Neural progenitor cell (in vitro differentiated cells): ENCODE measurements around the gene ZFP42. TPM values are rescaled to one million over a fixed set of nuclear protein-coding genes. Genes with fewer than 3 reads are reported as not detected.

Experiments
- DNase-seq: peaks from one replicate; pipeline ENCODE4 v3.0.0-alpha.2; 2016; ENCODE audit warnings: low spot score
- H2AFZ ChIP-seq: fragments of 200-600 bp; sonication (generic); replicated peaks from 2 replicates; pipeline ENCODE4 v1.6.1; 2016; ENCODE audit warnings: antibody characterized with exemption
- H3F3A ChIP-seq: fragments of 200-600 bp; sonication (generic); 2 replicates; pipeline ENCODE4 v1.6.1; 2016; ENCODE audit warnings: antibody characterized with exemption, low read depth
- H3K27ac ChIP-seq: fragments of 200-600 bp; sonication (generic); 2 replicates; pipeline ENCODE4 v1.5.1; 2016; ENCODE audit warnings: mild to moderate bottlenecking
- H3K27me3 ChIP-seq: fragments of 200-600 bp; sonication (generic); 2 replicates; pipeline ENCODE4 v1.6.1; 2016; ENCODE audit warnings: mild to moderate bottlenecking, moderate library complexity
- H3K36me3 ChIP-seq: fragments of 200-600 bp; sonication (generic); 2 replicates; pipeline ENCODE4 v1.5.1; 2016
- H3K4me1 ChIP-seq: fragments of 200-600 bp; sonication (generic); 2 replicates; pipeline ENCODE4 v1.6.1; 2016; ENCODE audit warnings: mixed run types
- H3K4me2 ChIP-seq: fragments of 200-600 bp; sonication (generic); 2 replicates; pipeline ENCODE4 v1.6.1; 2016
- H3K4me3 ChIP-seq: fragments of 200-600 bp; sonication (generic); 2 replicates; pipeline ENCODE4 v1.5.1; 2016
- H3K79me2 ChIP-seq: fragments of 200-600 bp; sonication (generic); 2 replicates; pipeline ENCODE4 v1.6.1; 2016; ENCODE audit warnings: low read depth
- H3K9ac ChIP-seq: fragments of 200-600 bp; sonication (generic); 2 replicates; pipeline ENCODE4 v1.6.1; 2016
- H3K9me3 ChIP-seq: fragments of 200-600 bp; sonication (generic); 2 replicates; pipeline ENCODE4 v1.5.1; 2016; ENCODE audit warnings: low read depth
- H4K20me1 ChIP-seq: fragments of 200-600 bp; sonication (generic); 2 replicates; pipeline ENCODE4 v1.6.1; 2016; ENCODE audit warnings: low read depth
- H3K27ac Mint-ChIP-seq: 3 replicates; pipeline ENCODE4 v1.8.0; 2021; ENCODE audit warnings: mixed read lengths
- H3K27me3 Mint-ChIP-seq: 2 replicates; pipeline ENCODE4 v1.8.0; 2022; ENCODE audit warnings: low read depth, mild to moderate bottlenecking, inconsistent platforms, moderate library complexity, mixed read lengths; ENCODE audit not compliant: insufficient read depth
- H3K36me3 Mint-ChIP-seq: 3 replicates; pipeline ENCODE4 v1.8.0; 2021; ENCODE audit warnings: mixed read lengths
- H3K4me1 Mint-ChIP-seq: 3 replicates; pipeline ENCODE4 v1.8.0; 2021; ENCODE audit warnings: mixed read lengths
- H3K4me3 Mint-ChIP-seq: 3 replicates; pipeline ENCODE4 v1.8.0; 2021; ENCODE audit warnings: mild to moderate bottlenecking, moderate library complexity, mixed read lengths
- H3K9me3 Mint-ChIP-seq: 3 replicates; pipeline ENCODE4 v1.8.0; 2020; ENCODE audit warnings: mixed read lengths
- EZH2 ChIP-seq: fragments of 200-600 bp; sonication (generic); IDR thresholded peaks from 2 replicates; pipeline ENCODE4 v1.6.1; 2017; ENCODE audit warnings: antibody characterized with exemption, mild to moderate bottlenecking, moderate library complexity
- EZH2phosphoT487 ChIP-seq: fragments of 200-600 bp; sonication (generic); IDR thresholded peaks from 2 replicates; pipeline ENCODE4 v1.6.1; 2017; ENCODE audit warnings: antibody characterized with exemption
- total RNA-seq: library from RNA; depleted of rRNA; stranded (reverse); fragments of >200 nt; gene quantifications from 2 replicates; pipeline ENCODE4 v1.2.3, GENCODE V29; 2015; ENCODE audit warnings: low replicate concordance
- TF ChIP-seq, protein P1 (sequence below): fragments of 200-600 bp; sonication (generic); IDR thresholded peaks from 2 replicates; pipeline ENCODE4 v1.5.1; 2017; ENCODE audit warnings: antibody characterized with exemption, mild to moderate bottlenecking

The ZFP42 gene
- 36.4 and 54.5 TPM in 2 replicates for total RNA-seq

DNA sequence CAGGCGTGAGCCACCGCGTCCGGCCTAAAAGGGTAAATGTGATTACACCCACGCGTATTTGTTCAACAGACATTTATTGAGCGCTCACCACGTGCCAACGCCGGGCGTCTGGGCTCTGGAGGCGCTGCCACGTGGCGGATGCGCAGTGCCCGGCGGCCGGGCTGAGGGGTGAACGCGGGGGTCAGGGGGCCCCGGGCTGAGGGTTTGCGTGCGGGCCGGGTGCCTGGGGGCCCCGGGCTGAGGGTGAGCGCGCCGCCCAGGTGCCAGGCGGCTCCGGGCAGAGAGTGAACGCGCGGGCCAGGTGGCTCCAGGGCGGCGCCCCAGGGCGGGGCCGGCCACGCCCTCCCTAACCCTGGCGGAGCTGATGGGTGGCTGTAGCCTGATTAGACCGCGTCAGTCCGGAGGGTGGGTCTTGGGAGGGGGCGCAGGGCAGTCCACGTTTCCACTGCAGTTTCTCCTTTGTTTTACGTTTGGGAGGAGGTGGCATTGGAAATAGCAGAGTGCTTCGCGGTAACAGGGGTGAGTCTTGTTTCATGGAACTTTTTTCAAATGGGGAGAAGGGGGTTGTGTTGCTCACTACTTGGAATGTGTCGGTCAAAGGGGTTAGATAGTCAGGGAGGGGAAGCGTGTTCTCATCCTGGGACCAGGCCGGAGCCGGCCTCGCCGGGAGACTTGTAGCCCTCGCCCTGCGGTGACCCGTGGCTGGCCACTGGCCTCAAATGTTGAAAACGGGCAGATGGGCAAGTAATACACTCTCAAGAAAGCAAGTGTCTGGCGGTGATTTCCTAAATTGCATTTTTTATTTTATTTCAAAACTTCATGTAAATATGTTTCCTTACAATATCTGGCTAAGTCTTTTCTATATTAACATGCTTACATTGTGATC, at the start of gene ZFP42:
ZFP42 (plus strand) TSS at position 450 of the 886 bp plus-strand sequence. CDS start 7,037 bp downstream, outside the sequence.
- Histone ChIP-seq H3K4me2 (peak within 1 kb of the TSS; percentile 79), H3K79me2 (peaks cover 50% of the 10 kb centered on the region), H3K9ac (peak within 1 kb of the TSS; percentile 37), H3K4me1 (peaks cover 23% of the 10 kb centered on the region), H3K4me3 (peak within 1 kb of the TSS; percentile 52), H3F3A (peaks cover 37% of the 10 kb centered on the region), H3K36me3 (no peaks in the 10 kb centered on the region), H3K9me3 (no peaks in the 10 kb centered on the region), H3K27me3 (no peaks in the 10 kb centered on the region), H4K20me1 (peaks cover 5% of the 10 kb centered on the region), H2AFZ (peak within 1 kb of the TSS; percentile 96), H3K27ac (no peak within 1 kb of the TSS)
- no peak within 1 kb of the TSS for H3K27ac Mint-ChIP-seq
- H3K36me3 Mint-ChIP-seq, result peaks cover 3% of the 10 kb centered on the region
- no peak for TF ChIP-seq EZH2
- no peak for TF ChIP-seq EZH2phosphoT487
- TF ChIP-seq, protein P1, sequence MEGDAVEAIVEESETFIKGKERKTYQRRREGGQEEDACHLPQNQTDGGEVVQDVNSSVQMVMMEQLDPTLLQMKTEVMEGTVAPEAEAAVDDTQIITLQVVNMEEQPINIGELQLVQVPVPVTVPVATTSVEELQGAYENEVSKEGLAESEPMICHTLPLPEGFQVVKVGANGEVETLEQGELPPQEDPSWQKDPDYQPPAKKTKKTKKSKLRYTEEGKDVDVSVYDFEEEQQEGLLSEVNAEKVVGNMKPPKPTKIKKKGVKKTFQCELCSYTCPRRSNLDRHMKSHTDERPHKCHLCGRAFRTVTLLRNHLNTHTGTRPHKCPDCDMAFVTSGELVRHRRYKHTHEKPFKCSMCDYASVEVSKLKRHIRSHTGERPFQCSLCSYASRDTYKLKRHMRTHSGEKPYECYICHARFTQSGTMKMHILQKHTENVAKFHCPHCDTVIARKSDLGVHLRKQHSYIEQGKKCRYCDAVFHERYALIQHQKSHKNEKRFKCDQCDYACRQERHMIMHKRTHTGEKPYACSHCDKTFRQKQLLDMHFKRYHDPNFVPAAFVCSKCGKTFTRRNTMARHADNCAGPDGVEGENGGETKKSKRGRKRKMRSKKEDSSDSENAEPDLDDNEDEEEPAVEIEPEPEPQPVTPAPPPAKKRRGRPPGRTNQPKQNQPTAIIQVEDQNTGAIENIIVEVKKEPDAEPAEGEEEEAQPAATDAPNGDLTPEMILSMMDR, result no peak
- peaks cover 4% of the 10 kb centered on the region for H3K27me3 Mint-ChIP-seq
- no peak within 1 kb of the TSS for H3K4me3 Mint-ChIP-seq
- peak; percentile 69 for DNase-seq
- no peaks in the 10 kb centered on the region for H3K4me1 Mint-ChIP-seq
- peaks cover 22% of the 10 kb centered on the region for H3K9me3 Mint-ChIP-seq

DNA sequence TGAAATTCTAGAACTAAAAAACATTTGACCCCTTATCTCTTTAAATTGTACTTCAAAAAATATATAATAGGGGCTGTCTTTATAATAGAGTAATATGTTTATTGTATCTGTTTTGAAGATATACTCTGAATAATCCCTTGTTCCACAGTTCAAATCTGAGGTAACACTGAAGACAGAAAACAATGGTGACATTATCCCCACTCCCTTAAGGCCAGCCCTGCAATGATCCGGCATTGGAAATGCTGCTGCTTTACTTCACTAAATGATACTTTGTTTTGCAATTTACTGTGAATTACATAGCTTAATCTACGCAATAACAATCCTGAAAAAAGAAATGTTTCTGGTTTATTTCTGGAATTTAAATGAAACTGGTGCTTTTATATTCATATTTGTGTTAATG, 34.4 kb upstream of the ZFP42 start:
- no peak overlapping the region for H3K9ac ChIP-seq
- H2AFZ ChIP-seq, result no peak overlapping the region
- Mint-ChIP-seq H3K4me1 (no peaks in the 10 kb centered on the region), H3K36me3 (no peaks in the 10 kb centered on the region), H3K27me3 (peaks cover 2% of the 10 kb centered on the region), H3K9me3 (no peaks in the 10 kb centered on the region), H3K4me3 (no peak overlapping the region), H3K27ac (no peak overlapping the region)
- no peak overlapping the region for H3K27ac ChIP-seq
- H3K36me3 ChIP-seq, result no peaks in the 10 kb centered on the region
- no peak overlapping the region for H3K4me2 ChIP-seq
- peaks cover 7% of the 10 kb centered on the region for H3K4me1 ChIP-seq
- H3K4me3 ChIP-seq, result no peak overlapping the region
- no peaks in the 10 kb centered on the region for H3K79me2 ChIP-seq
- no peaks in the 10 kb centered on the region for H3F3A ChIP-seq
- no peak for DNase-seq
- no peaks in the 10 kb centered on the region for H4K20me1 ChIP-seq
- H3K27me3 ChIP-seq, result no peaks in the 10 kb centered on the region
- H3K9me3 ChIP-seq, result no peaks in the 10 kb centered on the region
- TF ChIP-seq EZH2phosphoT487, result no peak
- TF ChIP-seq EZH2, result no peak
- TF ChIP-seq, protein P1, result no peak

DNA sequence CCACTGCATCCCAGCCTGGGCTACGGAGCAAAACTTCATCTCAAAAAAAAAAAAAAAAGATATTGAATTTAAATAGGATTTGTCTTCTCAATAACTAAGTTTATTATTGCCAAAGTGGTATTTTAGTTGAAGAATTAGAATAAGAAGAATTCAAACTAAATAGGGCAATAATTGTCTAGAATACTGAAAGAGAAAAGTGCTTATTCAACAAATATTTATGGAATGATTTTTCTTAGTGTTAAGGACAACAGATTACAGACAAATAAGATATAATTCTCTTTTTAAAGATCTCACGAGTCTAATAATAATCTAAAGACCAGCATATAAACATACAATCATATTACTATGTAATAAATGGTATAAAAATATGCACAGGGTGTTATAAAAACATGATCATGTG, 33.6 kb upstream of the ZFP42 start:
- H4K20me1 ChIP-seq, result no peaks in the 10 kb centered on the region
- H3K36me3 ChIP-seq, result no peaks in the 10 kb centered on the region
- no peak overlapping the region for H2AFZ ChIP-seq
- Mint-ChIP-seq H3K9me3 (no peaks in the 10 kb centered on the region), H3K4me3 (no peak overlapping the region), H3K27ac (no peak overlapping the region), H3K27me3 (peaks cover 2% of the 10 kb centered on the region), H3K36me3 (no peaks in the 10 kb centered on the region), H3K4me1 (no peaks in the 10 kb centered on the region)
- H3K79me2 ChIP-seq, result no peaks in the 10 kb centered on the region
- no peak overlapping the region for H3K4me2 ChIP-seq
- H3K9me3 ChIP-seq, result no peaks in the 10 kb centered on the region
- H3K4me3 ChIP-seq, result no peak overlapping the region
- no peaks in the 10 kb centered on the region for H3K27me3 ChIP-seq
- TF ChIP-seq, protein P1, result no peak
- TF ChIP-seq EZH2 (no peak), EZH2phosphoT487 (no peak)
- DNase-seq, result no peak
- no peak overlapping the region for H3K27ac ChIP-seq
- H3F3A ChIP-seq, result no peaks in the 10 kb centered on the region
- no peak overlapping the region for H3K9ac ChIP-seq
- peaks cover 7% of the 10 kb centered on the region for H3K4me1 ChIP-seq
